ENCODE measurements around the gene IFT172. TPM values are rescaled to one million over a fixed set of nuclear protein-coding genes. Genes with fewer than 3 reads are reported as not detected.

The IFT172 gene
- total RNA-seq, 3 donors from 2014 or later = 54.4 to 93.7 (median 62.4) TPM

GRCh38 chr2:27453968-27454367, 35.6 kb downstream of the IFT172 start:
- Histone ChIP-seq H3K9me3 (no peaks in the 10 kb centered on the region), H3K4me1 (ENCODE audit: low read depth) (no peaks in the 10 kb centered on the region), H3K4me3 (no peak overlapping the region), H3K36me3 (ENCODE audit: low read depth) (no peaks in the 10 kb centered on the region)
- no peak for ATAC-seq
- DNase-seq = no peak
- TF ChIP-seq CTCF (IDR thresholded peaks at IDR 0.05) = no peak
- intact Hi-C loops (cut with DNase I, micrococcal nuclease) = no loop called here

GRCh38 chr2:27451095-27451494, 38.4 kb downstream of the IFT172 start:
- intact Hi-C loops (cut with DNase I, micrococcal nuclease) = no loop called here

GRCh38 chr2:27448381-27448780, 41.2 kb downstream of the IFT172 start:
- Histone ChIP-seq H3K4me3 (no peak overlapping the region), H3K9me3 (no peaks in the 10 kb centered on the region), H3K4me1 (ENCODE audit: low read depth) (peaks cover 17% of the 10 kb centered on the region), H3K36me3 (ENCODE audit: low read depth) (no peaks in the 10 kb centered on the region)
- TF ChIP-seq CTCF (IDR thresholded peaks at IDR 0.05) = no peak
- DNase-seq = no peak
- intact Hi-C loops (cut with DNase I, micrococcal nuclease) = no loop called here
- no peak for ATAC-seq

More at GRCh38 chr2:27451095-27451494, 38.4 kb downstream of the IFT172 start:
- H3K9me3 ChIP-seq = no peaks in the 10 kb centered on the region
- DNase-seq (no peak), ATAC-seq (no peak)
- no peaks in the 10 kb centered on the region for H3K36me3 ChIP-seq (ENCODE audit: low read depth)
- no peak overlapping the region for H3K4me3 ChIP-seq
- H3K4me1 ChIP-seq (ENCODE audit: low read depth) = peaks cover 2% of the 10 kb centered on the region
- no peak for TF ChIP-seq CTCF (IDR thresholded peaks at IDR 0.05)

GRCh38 chr2:27446057-27446456, 43.5 kb downstream of the IFT172 start:
- ATAC-seq = peak; percentile 86
- intact Hi-C loops (cut with DNase I, micrococcal nuclease) = no loop called here
- H3K4me3 ChIP-seq = no peak overlapping the region
- H3K9me3 ChIP-seq = no peaks in the 10 kb centered on the region
- peaks cover 27% of the 10 kb centered on the region for H3K4me1 ChIP-seq (ENCODE audit: low read depth)
- no peak for TF ChIP-seq CTCF (IDR thresholded peaks at IDR 0.05)
- no peaks in the 10 kb centered on the region for H3K36me3 ChIP-seq (ENCODE audit: low read depth)
- DNase-seq = peak; percentile 76 to 90 (median 85)

- Histone ChIP-seq H3K4me1 (ENCODE audit: low read depth) (peaks cover 27% of the 10 kb centered on the region), H3K36me3 (ENCODE audit: low read depth) (no peaks in the 10 kb centered on the region), H3K4me3 (no peak overlapping the region), H3K9me3 (no peaks in the 10 kb centered on the region)
- no peak for TF ChIP-seq CTCF (IDR thresholded peaks at IDR 0.05)
- ATAC-seq = peak; percentile 50
- intact Hi-C loops (cut with DNase I, micrococcal nuclease) = no loop called here
- peak in 2 of 3 donors; percentile 41 to 44 for DNase-seq
Measured at GRCh38 chr2:27445615-27446014, 43.9 kb downstream of the IFT172 start.

- Histone ChIP-seq H3K9me3 (no peaks in the 10 kb centered on the region), H3K4me1 (ENCODE audit: low read depth) (peaks cover 27% of the 10 kb centered on the region), H3K4me3 (no peak overlapping the region), H3K36me3 (ENCODE audit: low read depth) (no peaks in the 10 kb centered on the region)
- intact Hi-C loops (cut with DNase I, micrococcal nuclease) = no loop called here
- TF ChIP-seq CTCF (IDR thresholded peaks at IDR 0.05) = no peak
- no peak for DNase-seq
- no peak for ATAC-seq
Measured at GRCh38 chr2:27445155-27445554, 44.4 kb downstream of the IFT172 start.
